Measurements from ENCODE around the gene CDKN1A.

GRCh38 chr6:36717871-36718540 lies 39.5 kb downstream of the CDKN1A start:
- TF ChIP-seq CTCF (IDR thresholded peaks at IDR 0.05) (no peak), EP300 (IDR thresholded peaks at IDR 0.05) (no peak), POLR2AphosphoS5 (IDR thresholded peaks at IDR 0.05) (no peak)

All from gastroesophageal sphincter (tissue), 3 donors.